HCT116 (cell line): ENCODE measurements around the gene CCDC9. TPM values are rescaled to one million over a fixed set of nuclear protein-coding genes. Genes with fewer than 3 reads are reported as not detected.
"Not testable (repeated sequence)": the region's sequence is repeated elsewhere in the genome, so short reads cannot be mapped to it uniquely, and the experiment has no call there.

ENCODE experiments used
- ATAC-seq: fragments of 200-7000 bp; cut with Tn5 transposase; 2 replicates; pipeline ENCODE4 v1.9.1; 2020; ENCODE audit warnings: mild to moderate bottlenecking, moderate library complexity
- BruUV-seq: library from RNA; stranded (reverse); fragments of 400-500 nt; replicated peaks from 2 replicates; lab custom pipeline; 2021; lab: Mats Ljungman, UMichigan
- CTCF ChIA-PET: fragments of 300-600 bp; sonication (Branson Sonifier 250); formaldehyde crosslinking; loops from one replicate; lab custom pipeline; 2021; ENCODE audit warnings: antibody characterized with exemption; lab: Charles Lee
- POLR2A ChIA-PET: fragments of 300-600, 350-600 bp; sonication (Branson Sonifier 250); formaldehyde crosslinking; loops from one replicate; lab custom pipeline; 2021; ENCODE audit warnings: antibody characterized with exemption; lab: Charles Lee
- RAD21 ChIA-PET, 2 experiments: fragments of 300-600 bp; sonication (Branson Sonifier 250); formaldehyde crosslinking; loops; one replicate each; lab custom pipeline; 2023; ENCODE audit warnings: low total read pairs in 2 of 2; ENCODE audit not compliant: uncharacterized antibody in 2 of 2, unreplicated experiment in 2 of 2, low non-redundant PET in 1 of 2; lab: Charles Lee
- DNase-seq: peaks from one replicate; pipeline ENCODE4 v3.0.0-alpha.2; 2010; ENCODE audit warnings: low read depth, low spot score
- H2AFZ ChIP-seq: fragments of 200-600 bp; shearing (Covaris generic), sonication (generic); 2 replicates; pipeline ENCODE4 v1.6.1; 2017; ENCODE audit warnings: low read depth, mixed run types, mixed read lengths, antibody characterized with exemption, low read length; ENCODE audit not compliant: poor library complexity, severe bottlenecking
- H3K27ac ChIP-seq: 2 replicates; pipeline ENCODE4 v1.5.1; 2012; ENCODE audit warnings: low read depth, low read length
- H3K27me3 ChIP-seq: fragments of 200-600 bp; sonication (generic); 2 replicates; pipeline ENCODE4 v1.6.1; 2016; ENCODE audit warnings: mixed run types, low read length, mixed read lengths; ENCODE audit not compliant: insufficient read depth
- H3K36me3 ChIP-seq, 2 experiments: fragments of 200-500 bp in 1 of 2; fragments of 200-600 bp in 1 of 2; sonication (Bioruptor generic) in 1 of 2; sonication (generic) in 1 of 2; 2 replicates each; pipeline versions ENCODE4 v1.5.1 to v1.6.1; 2014 to 2016; ENCODE audit warnings: low read length in 2 of 2, inconsistent platforms in 1 of 2, mixed read lengths in 1 of 2, mixed run types in 1 of 2; ENCODE audit not compliant: insufficient read depth in 2 of 2, control insufficient read depth in 1 of 2
- H3K4me1 ChIP-seq, 2 experiments: fragments of 200-600 bp in 1 of 2; sonication (generic) in 1 of 2; 2 replicates each; pipeline versions ENCODE4 v1.5.1 to v1.6.1; 2012 to 2017; ENCODE audit warnings: low read length in 2 of 2, inconsistent platforms in 1 of 2, mild to moderate bottlenecking in 1 of 2, mixed read lengths in 1 of 2, mixed run types in 1 of 2, moderate library complexity in 1 of 2; ENCODE audit not compliant: insufficient read depth in 2 of 2, control insufficient read depth in 1 of 2
- H3K4me2 ChIP-seq: fragments of 200-600 bp; sonication (generic); 2 replicates; pipeline ENCODE4 v1.6.1; 2017; ENCODE audit warnings: mixed run types, low read length, mixed read lengths
- H3K4me3 ChIP-seq, 2 experiments: fragments of 200-600 bp in 1 of 2; sonication (generic) in 1 of 2; replicated peaks in 1 of 2; 2 replicates each; pipeline ENCODE4 v1.5.1; 2011 to 2016; ENCODE audit warnings: low read length in 2 of 2, control low read depth in 1 of 2, low read depth in 1 of 2, mild to moderate bottlenecking in 1 of 2, mixed read lengths in 1 of 2, mixed run types in 1 of 2
- H3K79me2 ChIP-seq: fragments of 200-600 bp; sonication (generic); 2 replicates; pipeline ENCODE4 v1.6.1; 2017; ENCODE audit warnings: mild to moderate bottlenecking, mixed run types, low read length, moderate library complexity, mixed read lengths; ENCODE audit not compliant: insufficient read depth
- H3K9ac ChIP-seq: fragments of 200-600 bp; sonication (generic); 2 replicates; pipeline ENCODE4 v1.6.1; 2016; ENCODE audit warnings: low read length, mixed read lengths
- H3K9me2 ChIP-seq: fragments of 200-600 bp; sonication (generic), shearing (Covaris generic); 2 replicates; pipeline ENCODE4 v1.6.1; 2017; ENCODE audit warnings: mixed run types, mild to moderate bottlenecking, moderate library complexity; ENCODE audit not compliant: insufficient read depth
- H3K9me3 ChIP-seq, 2 experiments: fragments of 200-500 bp in 1 of 2; fragments of 200-600 bp in 1 of 2; sonication (Bioruptor generic) in 1 of 2; sonication (generic) in 1 of 2; 2 replicates each; pipeline ENCODE4 v1.6.1; 2014 to 2017; ENCODE audit warnings: low read length in 2 of 2, mixed read lengths in 2 of 2, inconsistent platforms in 1 of 2, low read depth in 1 of 2, mild to moderate bottlenecking in 1 of 2, mixed run types in 1 of 2, moderate library complexity in 1 of 2; ENCODE audit not compliant: control insufficient read depth in 1 of 2, insufficient read depth in 1 of 2
- H4K20me1 ChIP-seq: fragments of 200-600 bp; sonication (generic), shearing (Covaris generic); 2 replicates; pipeline ENCODE4 v1.6.1; 2017; ENCODE audit warnings: mixed run types, mild to moderate bottlenecking, moderate library complexity; ENCODE audit not compliant: insufficient read depth
- CBX3 ChIP-seq: IDR thresholded peaks from 2 replicates; pipeline ENCODE4 v1.6.1; 2012; ENCODE audit warnings: low read depth
- CTCF ChIP-seq, 3 experiments: fragments of 200-600 bp in 1 of 3; sonication (generic) in 1 of 3; IDR thresholded peaks in 2 of 3; conservative IDR thresholded peaks in 1 of 3; 2 replicates each; pipeline ENCODE4 v1.5.1; 2012 to 2017; ENCODE audit warnings: low read depth in 2 of 3, low read length in 2 of 3, antibody characterized with exemption in 1 of 3, borderline replicate concordance in 1 of 3, control low read depth in 1 of 3, mild to moderate bottlenecking in 1 of 3, mixed read lengths in 1 of 3, mixed run types in 1 of 3, moderate library complexity in 1 of 3; ENCODE audit not compliant: insufficient read depth in 1 of 3
- ELF1 ChIP-seq: IDR thresholded peaks from 2 replicates; pipeline ENCODE4 v1.6.1; 2012; ENCODE audit warnings: low read depth, borderline replicate concordance
- EZH2 ChIP-seq: fragments of 200-600 bp; sonication (generic); IDR thresholded peaks from 2 replicates; pipeline ENCODE4 v1.6.1; 2017; ENCODE audit warnings: antibody characterized with exemption, mixed run types
- RAD21 ChIP-seq: IDR thresholded peaks from 2 replicates; pipeline ENCODE4 v1.6.1; 2012; ENCODE audit warnings: low read depth, mild to moderate bottlenecking
- SRF ChIP-seq: IDR thresholded peaks from 2 replicates; pipeline ENCODE4 v1.6.1; 2012; ENCODE audit warnings: low read depth
- intact Hi-C: fragments of 100-400 bp; cut with micrococcal nuclease; formaldehyde crosslinking; loops from 2 replicates; pipeline ENCODE4 v1.10.0; 2022
- total RNA-seq: library from RNA; stranded (reverse); gene quantifications from one replicate; pipeline ENCODE4 v1.2.1, GENCODE V29; 2021; ENCODE audit not compliant: unreplicated experiment
- TF ChIP-seq, protein P1 (sequence below): IDR thresholded peaks from 2 replicates; pipeline ENCODE4 v1.6.1; 2012

The CCDC9 gene
- total RNA-seq, 1 experiment from 2014 or later, result 40.6 TPM

GRCh38 chr19:47243776-47244547, 12.4 kb upstream of the CCDC9 start (continued):
- TF ChIP-seq CTCF (IDR thresholded peaks at IDR 0.05 in 2 of 3, conservative IDR thresholded peaks at IDR 0.05 in 1 of 3; ENCODE audit: borderline replicate concordance in 1 of 3, insufficient read depth in 1 of 3, low read depth in 2 of 3, low read length in 2 of 3) (peak; percentile 87 to 97 (median 97)), EZH2 (no peak), ELF1 (no peak)

DNA sequence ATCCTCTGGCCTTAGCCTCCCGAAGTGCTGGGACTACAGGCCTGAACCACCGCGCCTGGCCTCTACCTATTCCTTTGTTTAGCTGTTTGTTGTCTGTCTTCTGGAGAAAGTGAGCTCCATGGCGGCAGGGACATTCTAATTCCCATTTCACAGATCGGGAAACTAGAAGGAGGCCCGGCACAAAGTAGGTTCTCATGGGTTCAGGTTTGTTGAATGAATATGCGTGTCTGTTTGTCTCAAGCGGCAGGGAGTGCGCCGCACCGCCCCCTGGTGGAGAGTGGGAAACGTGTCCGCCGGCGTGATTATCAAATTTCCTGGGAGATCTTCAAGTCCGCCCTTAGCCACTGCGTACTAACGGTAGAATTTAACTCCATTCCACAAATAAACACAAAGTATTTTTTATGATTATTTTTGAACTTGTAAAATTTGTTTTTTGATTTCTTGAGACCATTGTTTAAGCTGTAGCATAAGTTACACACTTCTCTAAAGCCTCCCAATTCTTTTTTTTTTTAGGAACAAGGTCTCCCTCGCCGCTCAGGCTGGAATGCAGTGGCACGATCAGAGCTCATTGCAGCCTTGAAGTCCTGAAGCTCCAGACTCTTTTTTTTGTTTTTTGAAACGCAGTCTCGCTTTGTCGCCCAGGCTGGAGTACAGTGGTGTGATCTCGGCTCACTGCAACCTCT, 8.9 kb upstream of the CCDC9 start:
- POLR2A ChIA-PET, result interaction anchor here (1.3 kb wide), 1 partner anchor 21 kb away, joined by 8 read pairs; no protein-coding TSS in a partner anchor
- intact Hi-C loops, result no loop called here
- peaks cover 21 to 38% of the 10 kb centered on the region in 2 experiments; a peak in 3 of 4 replicates for H3K4me1 ChIP-seq
- RAD21 ChIA-PET, result no interaction called here
- no peak overlapping the region for H3K4me3 ChIP-seq
- H3K9me3 ChIP-seq, result no peaks in the 10 kb centered on the region
- no peak overlapping the region for H3K9ac ChIP-seq
- peak overlapping the region; percentile 29; the same call in 1 of the 2 replicates for H3K4me2 ChIP-seq
- H3K79me2 ChIP-seq, result no peaks in the 10 kb centered on the region
- CTCF ChIA-PET, result interaction anchor here (0.7 to 5.7 kb wide), 7 partner anchors 9 to 235 kb away, joined by 3 to 103 read pairs (median 4); partner anchors contain the start of genes CCDC9 and INAFM1
- no peaks in the 10 kb centered on the region for H3K36me3 ChIP-seq
- H4K20me1 ChIP-seq, result no peaks in the 10 kb centered on the region
- DNase-seq (no peak), ATAC-seq (peak; percentile 41)
- H2AFZ ChIP-seq, result peak overlapping the region; percentile 24
- H3K27ac ChIP-seq, result no peak overlapping the region
- no peaks in the 10 kb centered on the region for H3K9me2 ChIP-seq
- peak in 2 of 3 experiments; percentile 93 to 96; a peak in 5 of 6 replicates for TF ChIP-seq CTCF (IDR thresholded peaks at IDR 0.05 in 2 of 3, conservative IDR thresholded peaks at IDR 0.05 in 1 of 3; ENCODE audit: borderline replicate concordance in 1 of 3, insufficient read depth in 1 of 3, low read depth in 2 of 3, low read length in 2 of 3)
- TF ChIP-seq, protein P1, sequence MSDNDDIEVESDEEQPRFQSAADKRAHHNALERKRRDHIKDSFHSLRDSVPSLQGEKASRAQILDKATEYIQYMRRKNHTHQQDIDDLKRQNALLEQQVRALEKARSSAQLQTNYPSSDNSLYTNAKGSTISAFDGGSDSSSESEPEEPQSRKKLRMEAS, result 0 out of 2 replicates have a peak, but pooled peaks have one; percentile 50
- TF ChIP-seq CBX3, result peak; percentile 80; the same call in 1 of the 2 replicates
- no peak for TF ChIP-seq EZH2
- TF ChIP-seq SRF, result no peak
- TF ChIP-seq RAD21, result peak; percentile 67
- no peaks in the 10 kb centered on the region for H3K27me3 ChIP-seq
- no TSS peak for BruUV-seq

DNA sequence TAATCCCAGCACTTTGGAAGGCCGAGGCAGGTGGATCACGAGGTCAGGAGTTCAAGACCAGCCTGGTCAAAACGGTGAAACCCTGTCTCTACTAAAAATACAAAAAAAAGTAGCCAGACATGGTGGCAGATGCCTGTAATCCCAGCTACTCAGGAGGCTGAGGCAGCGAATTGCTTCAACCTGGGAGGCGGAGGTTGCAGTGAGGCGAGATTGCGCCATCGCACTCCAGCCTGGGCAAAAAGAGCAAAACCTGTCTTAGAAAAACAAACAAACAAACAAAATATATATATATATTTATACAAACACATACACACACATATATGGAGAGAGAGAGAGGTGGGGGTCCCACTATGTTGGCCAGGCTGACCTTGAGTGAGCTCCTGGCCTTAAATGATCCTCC, 3.3 kb upstream of the CCDC9 start:
- H3K36me3 ChIP-seq, DNase-seq, intact Hi-C loops, H4K20me1 ChIP-seq, H3K9me3 ChIP-seq, BruUV-seq, RAD21 ChIA-PET, H3K9me2 ChIP-seq, ATAC-seq, H3K27me3 ChIP-seq, H3K79me2 ChIP-seq: not testable (repeated sequence)
- Histone ChIP-seq H2AFZ (peak overlapping the region; percentile 42), H3K4me2 (peak overlapping the region; percentile 65), H3K9ac (peak overlapping the region; percentile 30; the same call in 1 of the 2 replicates), H3K27ac (peak overlapping the region; percentile 63), H3K4me3 (peak overlapping the region in 1 of 2 experiments; percentile 31; a peak in 2 of 4 replicates), H3K4me1 (peaks cover 27 to 40% of the 10 kb centered on the region in 2 experiments)
- ChIA-PET CTCF (interaction anchor here (3.0 kb wide), 1 partner anchor 8 kb away, joined by 21 read pairs; no protein-coding TSS in a partner anchor), POLR2A (interaction anchor here (1.1 to 1.6 kb wide), 4 partner anchors 8 to 140 kb away, joined by 4 to 8 read pairs (median 5); partner anchors contain the start of gene ZC3H4)
